ENCODE measurements around the gene MSGN1.

MSGN1 gene

GRCh38 chr2:17847236-17847635, 31.0 kb downstream of the MSGN1 start:
- DNase-seq (ENCODE audit: low read depth in 2 of 2), result no peak

- no peak for DNase-seq (ENCODE audit: low read depth in 2 of 2)
These were observed 33.0 kb downstream of the MSGN1 start for GRCh38 chr2:17849275-17849674.

DNA sequence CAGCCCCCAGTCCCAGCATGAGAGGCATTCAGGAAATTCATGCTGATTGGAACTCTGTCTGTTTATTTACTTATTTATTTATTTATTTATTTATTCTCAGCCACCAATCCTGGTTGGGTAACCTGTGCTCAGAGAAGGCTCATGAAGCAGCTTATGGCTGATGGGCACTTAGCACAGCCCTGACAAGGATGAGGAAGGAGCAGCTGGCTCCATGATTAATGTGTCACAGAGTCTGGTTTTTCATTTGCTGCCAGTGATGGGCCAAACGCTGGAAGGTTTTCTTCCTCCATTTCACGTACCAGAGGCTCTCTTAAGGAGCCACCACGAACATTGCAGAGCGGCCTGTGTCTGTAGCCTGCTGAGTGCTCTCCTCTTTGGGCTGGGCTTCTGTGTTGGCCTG, 33.9 kb downstream of the MSGN1 start:
- no peak for DNase-seq (ENCODE audit: low read depth in 2 of 2)

- peak in 1 of 2 experiments; percentile 29 for DNase-seq (ENCODE audit: low read depth in 2 of 2)
These were observed 35.7 kb downstream of the MSGN1 start for GRCh38 chr2:17851731-17852585.

GRCh38 chr2:17853799-17854198, 37.5 kb downstream of the MSGN1 start:
- DNase-seq (ENCODE audit: low read depth in 2 of 2), result no peak

GRCh38 chr2:17857021-17857420, 40.8 kb downstream of the MSGN1 start:
- DNase-seq (ENCODE audit: low read depth in 2 of 2), result no peak

DNA sequence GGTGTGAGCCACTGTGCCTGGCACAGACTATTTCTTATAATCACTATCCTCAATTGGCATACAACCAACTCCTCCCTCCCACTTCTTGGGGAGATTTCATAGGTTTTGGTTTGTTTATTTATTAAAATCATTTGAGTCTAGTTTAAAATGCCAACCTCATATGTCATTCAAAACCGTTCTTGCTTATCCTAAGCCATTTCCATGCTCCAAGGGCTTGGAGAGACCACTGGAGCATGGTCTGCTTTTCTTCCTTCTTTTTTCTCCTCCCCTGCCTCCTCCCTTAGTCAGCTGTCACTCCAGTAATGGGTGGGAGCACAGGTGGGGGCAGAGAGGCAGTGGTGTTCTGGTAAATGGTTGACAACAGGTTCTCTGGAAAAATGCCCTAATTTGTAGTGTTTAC, 41.8 kb downstream of the MSGN1 start:
- no peak for DNase-seq (ENCODE audit: low read depth in 2 of 2)

DNA sequence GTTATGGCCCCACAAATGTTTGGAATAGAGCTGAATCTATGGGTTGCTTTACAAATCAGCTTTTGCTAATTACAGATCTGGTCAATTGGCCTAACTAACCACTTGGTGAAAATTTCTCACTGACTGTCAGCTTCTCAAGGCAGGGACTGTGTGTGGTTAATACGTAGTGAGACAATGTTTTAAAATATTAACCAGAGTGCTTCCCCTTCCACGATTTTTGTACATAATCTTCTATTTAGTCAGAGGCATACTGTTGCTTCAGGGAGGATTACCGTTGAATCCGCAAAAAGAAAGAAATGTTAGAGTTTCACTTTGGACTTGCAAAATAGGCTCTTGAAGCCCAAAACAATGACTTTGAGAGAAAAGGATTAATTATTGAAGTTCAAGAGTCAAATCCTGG, 47.3 kb downstream of the MSGN1 start:
- DNase-seq (ENCODE audit: low read depth in 2 of 2), result no peak

GRCh38 chr2:17864676-17865075, 48.4 kb downstream of the MSGN1 start:
- DNase-seq (ENCODE audit: low read depth in 2 of 2), result no peak

GRCh38 chr2:17867133-17867532, 50.9 kb downstream of the MSGN1 start:
- no peak for DNase-seq (ENCODE audit: low read depth in 2 of 2)

Data from stimulated activated CD4-positive, alpha-beta T cell treated with anti-CD3 and anti-CD28 coated beads, Interleukin-12 subunit alpha, Interleukin-12 subunit beta, amount 100 ng/mL, for 24 hours (primary cell).